Muscle of leg (tissue), 11 donors: Measurements from ENCODE around the gene RPL26. TPM values are rescaled to one million over a fixed set of nuclear protein-coding genes. Genes with fewer than 3 reads are reported as not detected.
A peak's percentile ranks its signal among the peaks of the same experiment; 100 is the strongest.
"Not testable (repeated sequence)": the region's sequence is repeated elsewhere in the genome, so short reads cannot be mapped to it uniquely, and the experiment has no call there.

ENCODE experiments used
- DNase-seq: peaks from one replicate; pipeline ENCODE4 v3.0.0; 2013
- H3K27ac ChIP-seq: one replicate; pipeline ENCODE4 v1.5.1; 2013; ENCODE audit warnings: mild to moderate bottlenecking, low read length, control low read depth
- H3K27me3 ChIP-seq: one replicate; pipeline ENCODE4 v1.6.1; 2013; ENCODE audit warnings: low read length; ENCODE audit not compliant: control insufficient read depth, insufficient read depth
- H3K36me3 ChIP-seq: one replicate; pipeline ENCODE4 v1.6.1; 2013; ENCODE audit warnings: low read length; ENCODE audit not compliant: control insufficient read depth, insufficient read depth
- H3K4me1 ChIP-seq: one replicate; pipeline ENCODE4 v1.6.1; 2013; ENCODE audit warnings: low read length; ENCODE audit not compliant: control insufficient read depth, insufficient read depth
- H3K4me3 ChIP-seq: one replicate; pipeline ENCODE4 v1.5.1; 2013; ENCODE audit warnings: low read length, control low read depth
- H3K9me3 ChIP-seq: replicated peaks from 2 replicates; pipeline ENCODE4 v1.6.1; 2013; ENCODE audit warnings: low read depth, low read length; ENCODE audit not compliant: control insufficient read depth
- WGBS: methylation state at CpG from one replicate; pipeline ENCODE4 v1.1.5; 2013; ENCODE audit warnings: missing lambda C conversion rate; ENCODE audit not compliant: insufficient coverage; 5-methylcytosine and 5-hydroxymethylcytosine counted together
- polyA plus RNA-seq, 8 donors: library from polyadenylated mRNA; unstranded; fragments of 120-200 nt; gene quantifications; one replicate each; pipeline versions ENCODE4 v1.2.1 to v1.2.3, GENCODE V29; 2013; ENCODE audit warnings: inconsistent platforms in 1 of 8, low replicate concordance in 1 of 8; ENCODE audit not compliant: insufficient read length in 8 of 8, insufficient read depth in 1 of 8
- total RNA-seq: library from RNA; stranded (reverse); fragments of 120-200 nt; gene quantifications from one replicate; pipeline ENCODE4 v1.2.4, GENCODE V29; 2013

Gene RPL26
- total and polyA plus RNA-seq, 9 donors: 2,833 to 7,287 (median 3,243) TPM

DNA sequence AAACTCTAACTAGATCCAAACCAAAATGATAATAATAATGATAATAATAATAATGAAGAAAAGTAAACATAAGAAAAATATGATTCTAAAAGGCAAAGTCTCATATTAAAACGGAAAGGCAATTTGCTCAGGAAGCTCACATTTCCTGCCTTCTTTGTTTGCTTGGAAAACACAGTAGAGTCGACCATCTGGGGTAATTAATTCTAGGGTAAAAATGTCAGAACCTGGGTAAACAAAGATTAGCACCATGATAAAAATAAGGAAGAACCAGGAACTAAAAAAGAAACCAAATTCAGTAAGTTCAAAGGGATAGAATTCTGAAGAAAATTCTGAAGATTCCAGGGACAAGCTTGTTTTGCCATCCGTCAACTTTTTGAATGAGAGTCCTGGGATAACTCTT is 22.7 kb downstream of the RPL26 start:
- H3K27ac ChIP-seq: peak overlapping the region; percentile 70
- no CpG with 5 or more reads among the region's 3 CpGs for WGBS
- H3K36me3 ChIP-seq: peaks cover 4% of the 10 kb centered on the region
- peak; percentile 45 for DNase-seq
- no peak overlapping the region for H3K4me3 ChIP-seq
- H3K4me1 ChIP-seq: peaks cover 13% of the 10 kb centered on the region
- H3K27me3 ChIP-seq: no peaks in the 10 kb centered on the region
- H3K9me3 ChIP-seq: no peaks in the 10 kb centered on the region

DNA sequence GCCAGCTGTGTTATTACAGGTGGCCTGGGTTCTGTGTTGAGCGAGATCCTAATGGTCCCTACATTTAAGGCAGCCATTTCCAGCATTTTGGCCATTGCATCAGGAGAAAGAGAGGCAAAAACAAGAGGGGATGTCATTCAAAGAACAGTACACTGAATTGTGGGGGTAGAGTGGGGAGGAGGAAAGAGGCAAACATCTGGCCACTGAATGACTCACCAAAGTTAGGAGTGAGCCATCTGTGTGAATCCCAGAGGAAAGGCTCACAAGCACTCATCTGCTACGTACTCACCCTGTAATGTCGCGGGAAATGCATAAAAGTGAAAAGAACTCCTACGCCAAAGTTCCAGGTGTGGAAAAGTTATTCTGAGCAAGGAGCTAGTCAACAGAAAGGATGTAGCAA is 23.2 kb downstream of the RPL26 start:
- H3K27ac ChIP-seq: peak overlapping the region; percentile 85
- H3K4me3 ChIP-seq: no peak overlapping the region
- H3K27me3 ChIP-seq: no peaks in the 10 kb centered on the region
- DNase-seq: peak; percentile 92
- peaks cover 13% of the 10 kb centered on the region for H3K4me1 ChIP-seq
- H3K36me3 ChIP-seq: peaks cover 4% of the 10 kb centered on the region
- H3K9me3 ChIP-seq: no peaks in the 10 kb centered on the region
- WGBS: 71% methylated on average over 1 of the region's 5 CpGs

DNA sequence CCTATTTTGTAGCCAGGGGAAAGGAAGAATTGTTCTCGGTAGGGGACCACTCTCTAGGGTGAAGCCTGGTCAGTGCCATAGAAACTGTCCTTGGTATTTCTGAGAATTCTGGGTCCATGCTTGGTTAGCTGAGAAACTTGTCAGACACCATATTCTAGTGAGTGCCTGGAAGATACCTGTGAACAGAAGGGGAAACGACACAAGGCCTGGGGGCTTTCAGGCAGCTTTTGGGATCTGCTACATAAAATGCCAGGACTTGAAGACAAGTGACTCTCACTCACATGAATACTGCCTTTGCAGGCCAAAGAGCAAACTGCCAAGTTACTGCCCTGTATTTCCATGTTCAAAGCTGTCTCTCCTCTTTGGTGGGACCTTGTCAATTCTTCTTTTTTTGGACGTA is 25.1 kb downstream of the RPL26 start:
- Histone ChIP-seq H3K27ac (no peak overlapping the region), H3K36me3 (no peaks in the 10 kb centered on the region), H3K4me3 (no peak overlapping the region), H3K9me3 (no peaks in the 10 kb centered on the region), H3K4me1 (peaks cover 13% of the 10 kb centered on the region), H3K27me3 (no peaks in the 10 kb centered on the region)
- WGBS: 76% methylated on average over 2 of the region's 3 CpGs
- DNase-seq: no peak

DNA sequence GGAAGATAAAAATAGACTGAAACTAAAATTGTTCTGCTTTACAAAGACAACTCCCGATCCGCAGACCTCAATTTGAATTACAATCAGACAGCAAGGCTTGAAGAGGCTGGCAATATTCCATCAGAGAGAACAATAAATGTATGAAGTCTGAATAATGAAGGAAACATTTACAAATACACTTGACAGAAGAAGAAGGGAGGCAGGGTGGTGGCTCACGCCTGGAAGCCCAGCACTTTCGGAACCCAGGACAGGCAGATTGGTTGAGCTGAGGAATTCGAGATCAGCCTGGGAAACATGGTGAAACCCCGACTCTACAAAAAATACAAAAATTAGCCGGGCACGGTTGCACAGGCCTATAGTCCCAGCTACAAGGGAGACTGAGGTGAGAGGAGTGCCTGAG is 28.8 kb downstream of the RPL26 start:
- WGBS: 70% methylated on average over 5 of the region's 8 CpGs
- Histone ChIP-seq H3K4me3 (no peak overlapping the region), H3K4me1 (peaks cover under 1% of the 10 kb centered on the region), H3K36me3 (no peaks in the 10 kb centered on the region), H3K27me3 (no peaks in the 10 kb centered on the region), H3K27ac (peak overlapping the region; percentile 11), H3K9me3 (no peaks in the 10 kb centered on the region)
- no peak for DNase-seq

DNA sequence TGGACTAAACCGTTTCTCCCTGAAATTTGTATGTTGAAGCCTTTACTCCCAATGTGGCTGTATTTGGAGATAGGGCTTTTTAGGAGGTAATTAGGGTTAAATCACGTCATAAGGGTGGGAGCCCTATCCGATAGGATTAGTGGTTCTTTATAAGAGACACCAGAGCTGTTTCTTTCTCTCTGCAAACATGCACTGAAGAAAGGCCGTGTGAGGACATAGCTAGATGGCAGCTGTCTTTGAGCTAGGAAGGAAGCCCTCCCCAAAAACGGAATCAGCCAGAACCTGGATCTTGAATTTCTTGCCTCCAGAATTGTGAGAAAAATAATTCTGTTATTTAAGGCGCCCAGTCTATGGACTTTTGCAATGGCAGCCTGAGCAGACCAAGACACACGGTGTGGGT is 29.3 kb downstream of the RPL26 start:
- Histone ChIP-seq H3K4me3 (no peak overlapping the region), H3K9me3 (no peaks in the 10 kb centered on the region), H3K27ac (peak overlapping the region; percentile 11), H3K4me1 (no peaks in the 10 kb centered on the region), H3K36me3 (no peaks in the 10 kb centered on the region), H3K27me3 (no peaks in the 10 kb centered on the region)
- DNase-seq: no peak
- WGBS: 60% methylated on average over 1 of the region's 7 CpGs

DNA sequence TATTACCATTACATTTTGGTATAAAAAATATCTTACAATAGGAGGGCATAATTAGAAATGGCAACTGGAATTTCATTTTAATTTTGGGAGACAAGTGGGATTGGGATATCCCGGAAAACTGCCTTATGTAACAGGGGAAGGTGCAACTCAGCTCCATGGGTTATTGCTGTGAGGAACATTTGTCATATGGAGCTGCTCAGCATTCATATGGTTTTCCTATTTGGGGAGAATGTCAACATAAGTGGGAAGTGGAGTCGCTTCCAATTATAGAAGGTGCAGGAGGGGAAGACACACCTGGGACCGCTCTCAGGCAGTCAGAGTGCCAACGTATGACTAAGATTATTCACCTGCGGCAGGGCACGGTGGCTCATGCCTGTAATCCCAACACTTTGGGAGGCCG is 32.7 kb downstream of the RPL26 start:
- Histone ChIP-seq H3K4me1 (no peaks in the 10 kb centered on the region), H3K36me3 (no peaks in the 10 kb centered on the region), H3K27ac (no peak overlapping the region), H3K9me3 (no peaks in the 10 kb centered on the region), H3K4me3 (no peak overlapping the region), H3K27me3 (no peaks in the 10 kb centered on the region)
- DNase-seq: no peak
- WGBS: 66% methylated on average over 5 of the region's 7 CpGs

DNA sequence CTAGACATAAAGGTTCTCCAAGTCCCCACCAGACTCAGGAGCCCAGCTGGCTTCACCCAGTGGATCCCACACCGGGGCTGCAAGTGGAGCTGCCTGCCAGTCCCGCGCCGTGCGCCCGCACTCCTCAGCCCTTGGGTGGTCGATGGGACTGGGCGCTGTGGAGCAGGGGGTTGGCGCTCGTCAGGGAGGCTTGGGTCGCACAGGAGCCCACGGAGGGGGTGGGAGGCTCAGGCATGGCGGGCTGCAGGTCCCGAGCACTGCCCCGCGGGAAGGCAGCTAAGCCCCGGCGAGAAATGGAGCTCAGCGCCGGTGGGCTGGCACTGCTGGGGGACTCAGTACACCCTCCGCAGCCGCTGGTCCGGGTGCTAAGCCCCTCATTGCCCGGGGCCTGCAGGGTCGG is 36.0 kb downstream of the RPL26 start:
- not testable (repeated sequence) for H3K36me3 ChIP-seq, H3K27ac ChIP-seq, H3K4me3 ChIP-seq, H3K9me3 ChIP-seq, H3K27me3 ChIP-seq, H3K4me1 ChIP-seq, DNase-seq
- WGBS: 39% methylated on average over 12 of the region's 25 CpGs

DNA sequence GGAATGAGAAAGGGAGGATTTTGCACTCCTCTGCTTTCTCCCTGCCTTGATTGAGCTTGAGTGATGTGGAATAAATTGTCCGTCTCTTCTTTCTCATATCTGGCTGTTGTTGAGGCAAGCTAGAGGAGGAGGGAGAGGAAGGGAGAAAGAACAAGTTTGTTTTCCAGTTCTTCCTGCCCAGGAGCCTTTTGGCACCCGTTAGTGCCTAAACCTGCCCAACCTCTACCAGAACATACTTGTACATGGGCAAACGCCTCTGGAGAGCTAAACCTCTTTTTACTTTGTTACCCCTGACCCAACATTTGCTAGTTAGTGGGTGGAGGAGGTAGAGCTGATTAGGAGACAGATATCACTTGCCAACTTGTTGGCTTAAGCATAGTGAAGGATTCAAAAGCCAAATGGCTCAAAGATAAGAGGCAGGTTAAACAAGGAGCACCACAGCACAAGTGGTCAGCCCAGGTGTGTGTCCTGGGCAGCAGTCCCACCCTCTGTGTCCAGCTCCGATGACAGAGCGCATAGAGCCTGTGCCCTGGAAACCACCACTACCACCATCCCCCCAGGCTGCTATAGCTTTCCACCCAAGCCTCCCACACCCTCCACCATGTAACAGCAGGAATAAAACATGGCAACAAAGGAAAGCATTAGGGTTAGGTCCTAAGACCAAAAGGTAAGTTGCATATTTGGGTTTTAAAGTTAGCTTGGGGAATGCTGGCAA is 36.9 kb downstream of the RPL26 start:
- H3K27me3 ChIP-seq: no peaks in the 10 kb centered on the region
- WGBS: 80% methylated on average over 3 of the region's 5 CpGs

DNA sequence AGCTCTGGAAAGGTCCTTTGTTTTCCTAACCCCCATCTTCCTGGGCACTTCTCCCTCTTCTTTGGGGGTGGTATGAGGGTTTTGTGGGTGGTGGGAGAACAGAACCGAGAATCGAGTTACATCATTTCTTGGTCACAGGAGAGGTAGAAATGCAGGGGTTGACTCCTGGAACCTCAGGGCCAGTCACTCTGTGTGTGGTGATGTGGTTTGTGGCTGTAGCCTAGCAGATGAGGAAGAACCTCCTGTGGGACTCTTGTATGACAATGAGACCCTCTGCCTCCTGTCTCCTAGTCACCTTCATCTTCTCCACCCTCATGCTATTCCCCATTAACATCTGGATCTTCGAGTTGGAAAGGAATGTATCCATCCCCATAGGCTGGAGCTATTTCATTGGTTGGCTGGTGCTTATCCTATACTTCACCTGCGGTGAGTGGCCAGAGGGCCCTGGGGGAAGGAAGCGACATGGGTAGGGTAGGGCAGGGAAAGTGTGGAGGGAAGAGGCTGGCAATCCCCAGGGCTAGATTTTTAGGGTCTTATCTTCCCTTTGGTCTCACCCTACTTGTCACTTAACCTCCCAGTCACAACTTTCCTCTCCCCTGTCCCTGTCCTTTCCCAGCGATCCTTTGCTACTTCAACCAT is 37.8 kb downstream of the RPL26 start:
- Histone ChIP-seq H3K4me3 (no peak overlapping the region), H3K9me3 (no peaks in the 10 kb centered on the region), H3K27me3 (no peaks in the 10 kb centered on the region), H3K4me1 (no peaks in the 10 kb centered on the region), H3K36me3 (no peaks in the 10 kb centered on the region), H3K27ac (no peak overlapping the region)
- WGBS: 83% methylated on average over 1 of the region's 6 CpGs
- DNase-seq: no peak

More for the DNA sequence above, 36.9 kb downstream of the RPL26 start:
- no peaks in the 10 kb centered on the region for H3K4me1 ChIP-seq
- H3K4me3 ChIP-seq: no peak overlapping the region
- no peak overlapping the region for H3K27ac ChIP-seq
- no peak for DNase-seq
- no peaks in the 10 kb centered on the region for H3K36me3 ChIP-seq
- no peaks in the 10 kb centered on the region for H3K9me3 ChIP-seq

DNA sequence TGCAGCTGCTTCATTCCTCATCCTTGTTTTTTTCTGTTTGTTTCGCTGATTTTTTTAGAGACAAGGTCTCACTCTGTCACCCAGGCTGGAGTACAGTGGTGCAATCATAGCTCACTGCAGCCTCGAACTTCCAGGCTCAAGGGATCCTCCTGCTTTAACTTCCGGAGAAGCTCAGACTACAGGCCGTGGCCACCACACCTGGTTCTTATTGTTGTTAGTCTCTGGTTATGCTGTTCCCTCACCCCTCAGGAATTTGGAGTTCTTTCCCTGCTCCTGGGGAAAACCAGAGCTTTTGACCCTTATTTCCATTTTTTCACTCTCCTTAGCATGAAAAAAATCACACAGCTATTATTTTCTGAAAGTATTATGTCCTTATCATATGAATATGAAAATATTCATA is 41.5 kb downstream of the RPL26 start:
- Histone ChIP-seq H3K4me1 (peaks cover 6% of the 10 kb centered on the region), H3K36me3 (no peaks in the 10 kb centered on the region), H3K27me3 (peaks cover 3% of the 10 kb centered on the region), H3K9me3 (no peaks in the 10 kb centered on the region), H3K27ac (no peak overlapping the region), H3K4me3 (no peak overlapping the region)
- no peak for DNase-seq
- WGBS: 33% methylated on average over 3 of the region's 4 CpGs
